ENCODE results near the gene MS4A2.
"Not testable (repeated sequence)": the region's sequence is repeated elsewhere in the genome, so short reads cannot be mapped to it uniquely, and the experiment has no call there.

MS4A2 gene

GRCh38 chr11:60101368-60101767 is 12.9 kb downstream of the MS4A2 start:
- DNase-seq (ENCODE audit: low read depth) = not testable (repeated sequence)

- DNase-seq (ENCODE audit: low read depth) = not testable (repeated sequence)
Observed at GRCh38 chr11:60104471-60105115, 16.1 kb downstream of the MS4A2 start.

GRCh38 chr11:60108631-60109030 is 20.2 kb downstream of the MS4A2 start:
- not testable (repeated sequence) for DNase-seq (ENCODE audit: low read depth)

GRCh38 chr11:60111793-60112192 is 23.3 kb downstream of the MS4A2 start:
- no peak for DNase-seq (ENCODE audit: low read depth)

GRCh38 chr11:60116996-60117790 is 28.7 kb downstream of the MS4A2 start:
- DNase-seq (ENCODE audit: low read depth) = no peak

GRCh38 chr11:60118338-60118737 is 29.9 kb downstream of the MS4A2 start:
- no peak for DNase-seq (ENCODE audit: low read depth)

GRCh38 chr11:60119710-60120109 is 31.2 kb downstream of the MS4A2 start:
- DNase-seq (ENCODE audit: low read depth) = no peak

- no peak for DNase-seq (ENCODE audit: low read depth)
Observed at GRCh38 chr11:60121264-60121663, 32.8 kb downstream of the MS4A2 start.

GRCh38 chr11:60122414-60123036 is 34.1 kb downstream of the MS4A2 start:
- DNase-seq (ENCODE audit: low read depth) = no peak

- no peak for DNase-seq (ENCODE audit: low read depth)
Observed at GRCh38 chr11:60124802-60125432, 36.5 kb downstream of the MS4A2 start.

GRCh38 chr11:60125956-60126585 is 37.6 kb downstream of the MS4A2 start:
- DNase-seq (ENCODE audit: low read depth) = no peak

GRCh38 chr11:60127311-60127811 is 38.9 kb downstream of the MS4A2 start:
- no peak for DNase-seq (ENCODE audit: low read depth)

- DNase-seq (ENCODE audit: low read depth) = no peak
Observed at GRCh38 chr11:60128376-60128775, 39.9 kb downstream of the MS4A2 start.

- not testable (repeated sequence) for DNase-seq (ENCODE audit: low read depth)
Observed at GRCh38 chr11:60128866-60129265, 40.4 kb downstream of the MS4A2 start.

- no peak for DNase-seq (ENCODE audit: low read depth)
Observed at GRCh38 chr11:60129853-60130252, 41.4 kb downstream of the MS4A2 start.

GRCh38 chr11:60130496-60130895 is 42.0 kb downstream of the MS4A2 start:
- no peak for DNase-seq (ENCODE audit: low read depth)

GRCh38 chr11:60131912-60132311 is 43.4 kb downstream of the MS4A2 start:
- DNase-seq (ENCODE audit: low read depth) = no peak

GRCh38 chr11:60133917-60134316 is 45.5 kb downstream of the MS4A2 start:
- DNase-seq (ENCODE audit: low read depth) = no peak

GRCh38 chr11:60143768-60144167 is 55.3 kb downstream of the MS4A2 start:
- DNase-seq (ENCODE audit: low read depth) = no peak

GRCh38 chr11:60145677-60146076 is 57.2 kb downstream of the MS4A2 start:
- DNase-seq (ENCODE audit: low read depth) = no peak

All from stimulated activated CD8-positive, alpha-beta memory T cell treated with anti-CD3 and anti-CD28 coated beads, Interleukin-4, amount 100 ng/mL, for 24 hours (primary cell).